RKO (cell line): ENCODE data around the gene TIMP4.

Experiments
- DNase-seq: peaks from one replicate; pipeline ENCODE4 v3.0.0-alpha.2; 2016; ENCODE audit warnings: low spot score

The TIMP4 gene

GRCh38 chr3:12185172-12185710 lies 26.5 kb upstream of the TIMP4 start:
- no peak for DNase-seq

- no peak for DNase-seq
Measured at GRCh38 chr3:12184541-12184940, 25.8 kb upstream of the TIMP4 start.

- no peak for DNase-seq
Measured at GRCh38 chr3:12182687-12183441, 24.2 kb upstream of the TIMP4 start.

GRCh38 chr3:12181806-12182205 lies 23.1 kb upstream of the TIMP4 start:
- DNase-seq: no peak

- DNase-seq: no peak
Measured at GRCh38 chr3:12181301-12181700, 22.6 kb upstream of the TIMP4 start.

- DNase-seq: no peak
Measured at GRCh38 chr3:12180631-12181030, 21.9 kb upstream of the TIMP4 start.

- DNase-seq: no peak
Measured at GRCh38 chr3:12180218-12180617, 21.5 kb upstream of the TIMP4 start.

- no peak for DNase-seq
Measured at GRCh38 chr3:12179441-12179840, 20.7 kb upstream of the TIMP4 start.

- no peak for DNase-seq
Measured at GRCh38 chr3:12178091-12178820, 19.5 kb upstream of the TIMP4 start.

- no peak for DNase-seq
Measured at GRCh38 chr3:12177126-12177525, 18.4 kb upstream of the TIMP4 start.

GRCh38 chr3:12175844-12176453 lies 17.2 kb upstream of the TIMP4 start:
- DNase-seq: peak; percentile 24

GRCh38 chr3:12175137-12175593 lies 16.5 kb upstream of the TIMP4 start:
- DNase-seq: no peak

GRCh38 chr3:12170207-12170606 lies 11.5 kb upstream of the TIMP4 start:
- no peak for DNase-seq

- DNase-seq: no peak
Measured at GRCh38 chr3:12165909-12166308, 7.2 kb upstream of the TIMP4 start.

GRCh38 chr3:12159227-12159601 lies 502 bp upstream of the TIMP4 start:
- no peak for DNase-seq

- no peak for DNase-seq
Measured at GRCh38 chr3:12157026-12157425, 1.7 kb downstream of the TIMP4 start.

GRCh38 chr3:12155828-12156227 lies 2.9 kb downstream of the TIMP4 start:
- DNase-seq: peak; percentile 32

- DNase-seq: no peak
Measured at GRCh38 chr3:12155264-12155663, 3.4 kb downstream of the TIMP4 start.

- no peak for DNase-seq
Measured at GRCh38 chr3:12154151-12154550, 4.6 kb downstream of the TIMP4 start.

GRCh38 chr3:12150112-12150511 lies 8.6 kb downstream of the TIMP4 start:
- DNase-seq: no peak

- DNase-seq: no peak
Measured at GRCh38 chr3:12149029-12149428, 9.7 kb downstream of the TIMP4 start.

GRCh38 chr3:12148183-12148940 lies 10.3 kb downstream of the TIMP4 start:
- DNase-seq: no peak
